Activated CD4-positive, alpha-beta T cell treated with anti-CD3 and anti-CD28 coated beads, Interleukin-2, amount 10 ng/mL, durations not matched to agents 7 days and 5 days (primary cell): ENCODE data around the gene ZKSCAN4. TPM values are rescaled to one million over a fixed set of nuclear protein-coding genes. Genes with fewer than 3 reads are reported as not detected.
A peak's percentile ranks its signal among the peaks of the same experiment; 100 is the strongest.

Source experiments
- CTCF ChIA-PET: fragments of 350-600 bp; sonication (Branson Sonifier 250); formaldehyde crosslinking; loops from one replicate; lab custom pipeline; 2021; ENCODE audit warnings: antibody characterized with exemption; lab: Charles Lee
- POLR2A ChIA-PET: fragments of 350-600 bp; sonication (Branson Sonifier 250); formaldehyde crosslinking; loops from one replicate; lab custom pipeline; 2021; ENCODE audit warnings: antibody characterized with exemption; lab: Charles Lee
- DNase-seq: peaks from one replicate; pipeline ENCODE4 v3.0.0-alpha.2; 2020
- H3K27ac Mint-ChIP-seq: one replicate; pipeline ENCODE4 v1.8.0; 2021; ENCODE audit warnings: mild to moderate bottlenecking, moderate library complexity, mixed read lengths
- H3K27me3 Mint-ChIP-seq: one replicate; pipeline ENCODE4 v1.8.0; 2021; ENCODE audit warnings: mixed read lengths
- H3K36me3 Mint-ChIP-seq: one replicate; pipeline ENCODE4 v1.8.0; 2021; ENCODE audit warnings: low read depth, mixed read lengths
- H3K4me1 Mint-ChIP-seq: one replicate; pipeline ENCODE4 v1.8.0; 2021; ENCODE audit warnings: mixed read lengths
- H3K4me3 Mint-ChIP-seq: one replicate; pipeline ENCODE4 v1.8.0; 2021; ENCODE audit warnings: mild to moderate bottlenecking, moderate library complexity, mixed read lengths
- H3K9me3 Mint-ChIP-seq: one replicate; pipeline ENCODE4 v1.8.0; 2021; ENCODE audit warnings: mixed read lengths
- total RNA-seq, 2 experiments: library from RNA; stranded (reverse); gene quantifications; one replicate each; pipeline ENCODE4 v1.2.3, GENCODE V29; 2021

Gene ZKSCAN4
- total RNA-seq, 2 experiments from 2014 or later = 6.5 to 7.5 TPM

- peaks cover 23% of the 10 kb centered on the region for H3K4me1 Mint-ChIP-seq
- no peaks in the 10 kb centered on the region for H3K9me3 Mint-ChIP-seq
- H3K27me3 Mint-ChIP-seq = peaks cover 82% of the 10 kb centered on the region
- POLR2A ChIA-PET = no interaction called here
- H3K4me3 Mint-ChIP-seq = no peak overlapping the region
- no peaks in the 10 kb centered on the region for H3K36me3 Mint-ChIP-seq
- CTCF ChIA-PET = no interaction called here
- no peak for DNase-seq
- no peak overlapping the region for H3K27ac Mint-ChIP-seq
Observed at GRCh38 chr6:28215425-28215824, 36.6 kb downstream of the ZKSCAN4 start.

- POLR2A ChIA-PET = no interaction called here
- Mint-ChIP-seq H3K36me3 (peaks cover 2% of the 10 kb centered on the region), H3K9me3 (peaks cover 3% of the 10 kb centered on the region), H3K27ac (no peak overlapping the region), H3K4me1 (peaks cover 20% of the 10 kb centered on the region), H3K27me3 (peaks cover 83% of the 10 kb centered on the region), H3K4me3 (peak overlapping the region; percentile 37)
- DNase-seq = no peak
- CTCF ChIA-PET = no interaction called here
Observed at GRCh38 chr6:28213213-28213523, 38.9 kb downstream of the ZKSCAN4 start.

GRCh38 chr6:28212510-28213212, 39.4 kb downstream of the ZKSCAN4 start:
- peaks cover 84% of the 10 kb centered on the region for H3K27me3 Mint-ChIP-seq
- peaks cover 2% of the 10 kb centered on the region for H3K36me3 Mint-ChIP-seq
- H3K9me3 Mint-ChIP-seq = peaks cover 3% of the 10 kb centered on the region
- H3K27ac Mint-ChIP-seq = no peak overlapping the region
- H3K4me3 Mint-ChIP-seq = peak overlapping the region; percentile 37
- no peak for DNase-seq
- CTCF ChIA-PET = no interaction called here
- peaks cover 25% of the 10 kb centered on the region for H3K4me1 Mint-ChIP-seq
- POLR2A ChIA-PET = no interaction called here

- peaks cover 84% of the 10 kb centered on the region for H3K27me3 Mint-ChIP-seq
- H3K4me3 Mint-ChIP-seq = peak overlapping the region; percentile 37
- peaks cover 32% of the 10 kb centered on the region for H3K4me1 Mint-ChIP-seq
- H3K27ac Mint-ChIP-seq = peak overlapping the region; percentile 63
- peak; percentile 19 for DNase-seq
- H3K36me3 Mint-ChIP-seq = peaks cover 6% of the 10 kb centered on the region
- ChIA-PET CTCF (interaction anchor here (0.6 to 0.9 kb wide), 2 partner anchors 43 to 931 kb away, joined by 3 to 5 read pairs; no protein-coding TSS in a partner anchor), POLR2A (no interaction called here)
- H3K9me3 Mint-ChIP-seq = peaks cover 3% of the 10 kb centered on the region
Observed at GRCh38 chr6:28211840-28212509, 40.1 kb downstream of the ZKSCAN4 start.

GRCh38 chr6:28209753-28210535, 42.1 kb downstream of the ZKSCAN4 start:
- CTCF ChIA-PET = no interaction called here
- H3K27ac Mint-ChIP-seq = no peak overlapping the region
- H3K4me1 Mint-ChIP-seq = peaks cover 32% of the 10 kb centered on the region
- POLR2A ChIA-PET = no interaction called here
- DNase-seq = no peak
- peaks cover 10% of the 10 kb centered on the region for H3K36me3 Mint-ChIP-seq
- no peak overlapping the region for H3K4me3 Mint-ChIP-seq
- peaks cover 87% of the 10 kb centered on the region for H3K27me3 Mint-ChIP-seq
- H3K9me3 Mint-ChIP-seq = peaks cover 12% of the 10 kb centered on the region

GRCh38 chr6:28208111-28208659, 43.9 kb downstream of the ZKSCAN4 start:
- Mint-ChIP-seq H3K27me3 (peaks cover 84% of the 10 kb centered on the region), H3K36me3 (peaks cover 10% of the 10 kb centered on the region), H3K4me1 (peaks cover 31% of the 10 kb centered on the region), H3K9me3 (peaks cover 17% of the 10 kb centered on the region), H3K4me3 (peak overlapping the region; percentile 70), H3K27ac (peak overlapping the region; percentile 41)
- CTCF ChIA-PET = interaction anchor here (1.0 kb wide), 1 partner anchor 17 kb away, joined by 5 read pairs; no protein-coding TSS in a partner anchor
- no peak for DNase-seq
- POLR2A ChIA-PET = no interaction called here

- POLR2A ChIA-PET = no interaction called here
- peaks cover 18% of the 10 kb centered on the region for H3K9me3 Mint-ChIP-seq
Observed at GRCh38 chr6:28207510-28208110, 44.5 kb downstream of the ZKSCAN4 start.

GRCh38 chr6:28206928-28207509, 45.0 kb downstream of the ZKSCAN4 start:
- Mint-ChIP-seq H3K4me3 (peak overlapping the region; percentile 70), H3K9me3 (peaks cover 19% of the 10 kb centered on the region), H3K27ac (no peak overlapping the region), H3K36me3 (peaks cover 10% of the 10 kb centered on the region), H3K27me3 (peaks cover 74% of the 10 kb centered on the region), H3K4me1 (peaks cover 25% of the 10 kb centered on the region)
- ChIA-PET CTCF (interaction anchor here (1.0 kb wide), 1 partner anchor 15 kb away, joined by 5 read pairs; no protein-coding TSS in a partner anchor), POLR2A (no interaction called here)
- no peak for DNase-seq

More at GRCh38 chr6:28207510-28208110, 44.5 kb downstream of the ZKSCAN4 start:
- peak; percentile 31 for DNase-seq
- H3K4me1 Mint-ChIP-seq = peaks cover 26% of the 10 kb centered on the region
- H3K36me3 Mint-ChIP-seq = peaks cover 10% of the 10 kb centered on the region
- H3K27ac Mint-ChIP-seq = peak overlapping the region; percentile 47
- peaks cover 78% of the 10 kb centered on the region for H3K27me3 Mint-ChIP-seq
- CTCF ChIA-PET = interaction anchor here (1.0 kb wide), 1 partner anchor 16 kb away, joined by 5 read pairs; no protein-coding TSS in a partner anchor
- peak overlapping the region; percentile 70 for H3K4me3 Mint-ChIP-seq

GRCh38 chr6:28206527-28206926, 45.5 kb downstream of the ZKSCAN4 start:
- peaks cover 21% of the 10 kb centered on the region for H3K4me1 Mint-ChIP-seq
- H3K36me3 Mint-ChIP-seq = peaks cover 10% of the 10 kb centered on the region
- no peak for DNase-seq
- peaks cover 21% of the 10 kb centered on the region for H3K9me3 Mint-ChIP-seq
- CTCF ChIA-PET = no interaction called here
- peaks cover 71% of the 10 kb centered on the region for H3K27me3 Mint-ChIP-seq
- H3K4me3 Mint-ChIP-seq = no peak overlapping the region
- no peak overlapping the region for H3K27ac Mint-ChIP-seq
- POLR2A ChIA-PET = no interaction called here

GRCh38 chr6:28205879-28206278, 46.2 kb downstream of the ZKSCAN4 start:
- CTCF ChIA-PET = interaction anchor here (0.5 to 0.7 kb wide), 2 partner anchors 26 to 289 kb away, joined by 3 to 5 read pairs; no protein-coding TSS in a partner anchor

GRCh38 chr6:28203201-28203600, 48.9 kb downstream of the ZKSCAN4 start:
- no peak overlapping the region for H3K4me3 Mint-ChIP-seq
- peaks cover 18% of the 10 kb centered on the region for H3K4me1 Mint-ChIP-seq
- CTCF ChIA-PET = no interaction called here
- no peak overlapping the region for H3K27ac Mint-ChIP-seq
- no peak for DNase-seq
- POLR2A ChIA-PET = no interaction called here
- peaks cover 30% of the 10 kb centered on the region for H3K9me3 Mint-ChIP-seq
- peaks cover 8% of the 10 kb centered on the region for H3K36me3 Mint-ChIP-seq
- H3K27me3 Mint-ChIP-seq = peaks cover 61% of the 10 kb centered on the region

More at GRCh38 chr6:28205879-28206278, 46.2 kb downstream of the ZKSCAN4 start:
- no peak for DNase-seq
- Mint-ChIP-seq H3K27me3 (peaks cover 70% of the 10 kb centered on the region), H3K27ac (no peak overlapping the region), H3K4me3 (no peak overlapping the region), H3K9me3 (peaks cover 21% of the 10 kb centered on the region), H3K4me1 (peaks cover 20% of the 10 kb centered on the region), H3K36me3 (peaks cover 10% of the 10 kb centered on the region)
- POLR2A ChIA-PET = no interaction called here

GRCh38 chr6:28200020-28200419, 52.0 kb downstream of the ZKSCAN4 start:
- Mint-ChIP-seq H3K27me3 (peaks cover 31% of the 10 kb centered on the region), H3K4me3 (no peak overlapping the region), H3K36me3 (peaks cover 3% of the 10 kb centered on the region), H3K9me3 (peaks cover 39% of the 10 kb centered on the region), H3K4me1 (peaks cover 6% of the 10 kb centered on the region), H3K27ac (no peak overlapping the region)
- ChIA-PET CTCF (no interaction called here), POLR2A (no interaction called here)
- DNase-seq = no peak
